ENCODE results near the gene MMP25.

Gene MMP25

GRCh38 chr16:3035289-3035971 lies 10.9 kb upstream of the MMP25 start:
- no peaks in the 10 kb centered on the region for H3K36me3 ChIP-seq (ENCODE audit: insufficient read depth, insufficient read length, low read length)
- TF ChIP-seq YY1 (IDR thresholded peaks at IDR 0.05; ENCODE audit: insufficient read depth, insufficient read length) (no peak), SUZ12 (IDR thresholded peaks at IDR 0.05; ENCODE audit: extremely low read depth, insufficient read depth, insufficient read length) (no peak)
- H3K4me1 ChIP-seq (ENCODE audit: insufficient read depth, insufficient read length), result peaks cover 35% of the 10 kb centered on the region
- DNase-seq (ENCODE audit: low read depth, low spot score), result no peak
- peaks cover 63% of the 10 kb centered on the region for H3K27me3 ChIP-seq (ENCODE audit: insufficient read depth, insufficient read length)
- H3K4me3 ChIP-seq (ENCODE audit: insufficient read length, low read depth), result no peak overlapping the region
- no peak overlapping the region for H3K9ac ChIP-seq (ENCODE audit: insufficient read length, low read depth)
- no peaks in the 10 kb centered on the region for H3K9me3 ChIP-seq (ENCODE audit: insufficient read depth, low read length)

- no peak for DNase-seq (ENCODE audit: low read depth, low spot score)
- no peak overlapping the region for H3K4me3 ChIP-seq (ENCODE audit: insufficient read length, low read depth)
- peaks cover 31% of the 10 kb centered on the region for H3K4me1 ChIP-seq (ENCODE audit: insufficient read depth, insufficient read length)
- H3K9ac ChIP-seq (ENCODE audit: insufficient read length, low read depth), result no peak overlapping the region
- H3K9me3 ChIP-seq (ENCODE audit: insufficient read depth, low read length), result no peaks in the 10 kb centered on the region
- TF ChIP-seq YY1 (IDR thresholded peaks at IDR 0.05; ENCODE audit: insufficient read depth, insufficient read length) (no peak), SUZ12 (IDR thresholded peaks at IDR 0.05; ENCODE audit: extremely low read depth, insufficient read depth, insufficient read length) (no peak), ZNF274 (IDR thresholded peaks at IDR 0.05; ENCODE audit: low read depth, low read length) (no peak)
- no peaks in the 10 kb centered on the region for H3K36me3 ChIP-seq (ENCODE audit: insufficient read depth, insufficient read length, low read length)
- H3K27me3 ChIP-seq (ENCODE audit: insufficient read depth, insufficient read length), result peaks cover 63% of the 10 kb centered on the region
These were observed 10.2 kb upstream of the MMP25 start for GRCh38 chr16:3035972-3036725.

GRCh38 chr16:3036726-3037315 lies 9.5 kb upstream of the MMP25 start, which contains the start of gene BICDL2:
Gene BICDL2 (minus strand): TSS chr16:3036944. CDS start chr16:3035496, 1,448 bp downstream.
- no peak within 1 kb of the TSS for H3K9ac ChIP-seq (ENCODE audit: insufficient read length, low read depth)
- peaks cover 28% of the 10 kb centered on the region for H3K4me1 ChIP-seq (ENCODE audit: insufficient read depth, insufficient read length)
- no peak for TF ChIP-seq ZNF274 (IDR thresholded peaks at IDR 0.05; ENCODE audit: low read depth, low read length)
- no peak for TF ChIP-seq SUZ12 (IDR thresholded peaks at IDR 0.05; ENCODE audit: extremely low read depth, insufficient read depth, insufficient read length)
- no peak for TF ChIP-seq YY1 (IDR thresholded peaks at IDR 0.05; ENCODE audit: insufficient read depth, insufficient read length)
- H3K27me3 ChIP-seq (ENCODE audit: insufficient read depth, insufficient read length), result peaks cover 63% of the 10 kb centered on the region
- no peaks in the 10 kb centered on the region for H3K9me3 ChIP-seq (ENCODE audit: insufficient read depth, low read length)
- H3K36me3 ChIP-seq (ENCODE audit: insufficient read depth, insufficient read length, low read length), result no peaks in the 10 kb centered on the region
- no peak within 1 kb of the TSS for H3K4me3 ChIP-seq (ENCODE audit: insufficient read length, low read depth)
- DNase-seq (ENCODE audit: low read depth, low spot score), result no peak

- no peak overlapping the region for H3K9ac ChIP-seq (ENCODE audit: insufficient read length, low read depth)
- TF ChIP-seq ZNF274 (IDR thresholded peaks at IDR 0.05; ENCODE audit: low read depth, low read length), result no peak
- TF ChIP-seq SUZ12 (IDR thresholded peaks at IDR 0.05; ENCODE audit: extremely low read depth, insufficient read depth, insufficient read length), result no peak
- no peak for TF ChIP-seq YY1 (IDR thresholded peaks at IDR 0.05; ENCODE audit: insufficient read depth, insufficient read length)
- no peak overlapping the region for H3K4me3 ChIP-seq (ENCODE audit: insufficient read length, low read depth)
- no peaks in the 10 kb centered on the region for H3K9me3 ChIP-seq (ENCODE audit: insufficient read depth, low read length)
- H3K36me3 ChIP-seq (ENCODE audit: insufficient read depth, insufficient read length, low read length), result no peaks in the 10 kb centered on the region
- peaks cover 66% of the 10 kb centered on the region for H3K27me3 ChIP-seq (ENCODE audit: insufficient read depth, insufficient read length)
- peaks cover 21% of the 10 kb centered on the region for H3K4me1 ChIP-seq (ENCODE audit: insufficient read depth, insufficient read length)
- no peak for DNase-seq (ENCODE audit: low read depth, low spot score)
These were observed 8.1 kb upstream of the MMP25 start for GRCh38 chr16:3038256-3038655.

- DNase-seq (ENCODE audit: low read depth, low spot score), result no peak
- Histone ChIP-seq H3K4me3 (ENCODE audit: insufficient read length, low read depth) (no peak overlapping the region), H3K9me3 (ENCODE audit: insufficient read depth, low read length) (no peaks in the 10 kb centered on the region), H3K36me3 (ENCODE audit: insufficient read depth, insufficient read length, low read length) (no peaks in the 10 kb centered on the region), H3K27me3 (ENCODE audit: insufficient read depth, insufficient read length) (peaks cover 67% of the 10 kb centered on the region), H3K9ac (ENCODE audit: insufficient read length, low read depth) (no peak overlapping the region), H3K4me1 (ENCODE audit: insufficient read depth, insufficient read length) (peaks cover 21% of the 10 kb centered on the region)
- TF ChIP-seq YY1 (IDR thresholded peaks at IDR 0.05; ENCODE audit: insufficient read depth, insufficient read length), result no peak
- TF ChIP-seq ZNF274 (IDR thresholded peaks at IDR 0.05; ENCODE audit: low read depth, low read length), result no peak
- no peak for TF ChIP-seq SUZ12 (IDR thresholded peaks at IDR 0.05; ENCODE audit: extremely low read depth, insufficient read depth, insufficient read length)
These were observed 7.5 kb upstream of the MMP25 start for GRCh38 chr16:3038896-3039295.

GRCh38 chr16:3042376-3042775 lies 4.0 kb upstream of the MMP25 start:
- TF ChIP-seq SUZ12 (IDR thresholded peaks at IDR 0.05; ENCODE audit: extremely low read depth, insufficient read depth, insufficient read length), result no peak
- no peak for TF ChIP-seq YY1 (IDR thresholded peaks at IDR 0.05; ENCODE audit: insufficient read depth, insufficient read length)
- no peak for TF ChIP-seq ZNF274 (IDR thresholded peaks at IDR 0.05; ENCODE audit: low read depth, low read length)
- Histone ChIP-seq H3K4me1 (ENCODE audit: insufficient read depth, insufficient read length) (peaks cover 19% of the 10 kb centered on the region), H3K36me3 (ENCODE audit: insufficient read depth, insufficient read length, low read length) (no peaks in the 10 kb centered on the region), H3K9ac (ENCODE audit: insufficient read length, low read depth) (no peak overlapping the region), H3K27me3 (ENCODE audit: insufficient read depth, insufficient read length) (peaks cover 66% of the 10 kb centered on the region), H3K9me3 (ENCODE audit: insufficient read depth, low read length) (no peaks in the 10 kb centered on the region), H3K4me3 (ENCODE audit: insufficient read length, low read depth) (no peak overlapping the region)
- no peak for DNase-seq (ENCODE audit: low read depth, low spot score)

GRCh38 chr16:3044708-3045107 lies 1.7 kb upstream of the MMP25 start:
- TF ChIP-seq YY1 (IDR thresholded peaks at IDR 0.05; ENCODE audit: insufficient read depth, insufficient read length), result no peak
- TF ChIP-seq ZNF274 (IDR thresholded peaks at IDR 0.05; ENCODE audit: low read depth, low read length), result no peak
- TF ChIP-seq SUZ12 (IDR thresholded peaks at IDR 0.05; ENCODE audit: extremely low read depth, insufficient read depth, insufficient read length), result no peak
- Histone ChIP-seq H3K36me3 (ENCODE audit: insufficient read depth, insufficient read length, low read length) (no peaks in the 10 kb centered on the region), H3K9ac (ENCODE audit: insufficient read length, low read depth) (no peak overlapping the region), H3K4me3 (ENCODE audit: insufficient read length, low read depth) (no peak overlapping the region), H3K9me3 (ENCODE audit: insufficient read depth, low read length) (no peaks in the 10 kb centered on the region), H3K4me1 (ENCODE audit: insufficient read depth, insufficient read length) (peaks cover 5% of the 10 kb centered on the region), H3K27me3 (ENCODE audit: insufficient read depth, insufficient read length) (peaks cover 64% of the 10 kb centered on the region)
- no peak for DNase-seq (ENCODE audit: low read depth, low spot score)
